ENCODE results near the gene TRPM6. TPM values are rescaled to one million over a fixed set of nuclear protein-coding genes. Genes with fewer than 3 reads are reported as not detected.

The TRPM6 gene
- total RNA-seq, 1 experiment from 2014 or later, result 0.57 TPM

- Histone ChIP-seq H2BK12ac (ENCODE audit: insufficient read length, low read depth, low read length) (no peak overlapping the region), H3K4ac (ENCODE audit: low read depth, low read length) (no peak overlapping the region), H3K4me2 (ENCODE audit: insufficient read depth, insufficient read length, low read length) (no peak overlapping the region), H4K91ac (ENCODE audit: insufficient read length, low read depth, low read length) (no peak overlapping the region), H3K56ac (ENCODE audit: insufficient read length, low read depth, low read length) (no peak overlapping the region), H3K27ac (ENCODE audit: insufficient read length, low read depth, low read length) (no peak overlapping the region), H2BK5ac (ENCODE audit: insufficient read length, low read length) (no peak overlapping the region), H2BK15ac (ENCODE audit: low read depth, low read length) (no peak overlapping the region), H3K9me3 (ENCODE audit: control insufficient read depth, low read depth, low read length) (no peaks in the 10 kb centered on the region), H4K20me1 (ENCODE audit: control insufficient read depth, insufficient read depth, insufficient read length) (no peaks in the 10 kb centered on the region), H2BK20ac (ENCODE audit: low read depth, low read length, poor library complexity, severe bottlenecking) (no peak overlapping the region), H2AK5ac (ENCODE audit: insufficient read length, low read length) (no peak overlapping the region), H4K5ac (ENCODE audit: insufficient read length, low read depth, low read length) (no peak overlapping the region), H3T11ph (ENCODE audit: low read length) (no peak overlapping the region), H3K79me1 (ENCODE audit: insufficient read depth, low read depth, low read length, poor library complexity, severe bottlenecking) (no peaks in the 10 kb centered on the region), H3K27me3 (ENCODE audit: insufficient read depth, low read length) (no peaks in the 10 kb centered on the region), H2BK120ac (ENCODE audit: low read depth, low read length, poor library complexity, severe bottlenecking) (no peak overlapping the region), H3K4me1 (ENCODE audit: insufficient read depth, low read length) (no peaks in the 10 kb centered on the region), H2AFZ (ENCODE audit: low read length) (no peak overlapping the region), H3K9ac (ENCODE audit: extremely low read depth, insufficient read length, low read length) (no peak overlapping the region), H3K18ac (ENCODE audit: insufficient read length, low read depth, low read length) (no peak overlapping the region), H3K14ac (ENCODE audit: insufficient read depth, low read length) (no peak overlapping the region), H3K23me2 (ENCODE audit: insufficient read length, low read depth, low read length, poor library complexity, severe bottlenecking) (no peaks in the 10 kb centered on the region), H3K79me2 (ENCODE audit: insufficient read depth, low read length) (no peaks in the 10 kb centered on the region), H3K23ac (ENCODE audit: insufficient read length, low read depth, low read length) (no peak overlapping the region), H4K8ac (replicated peaks; ENCODE audit: insufficient read length, low read depth, low read length) (no peak overlapping the region)
- no peak for DNase-seq
- H3K36me3 Mint-ChIP-seq (ENCODE audit: insufficient read depth in 1 of 3, low read depth in 3 of 3), result no peaks in the 10 kb centered on the region
- no peaks in the 10 kb centered on the region for H3K27me3 Mint-ChIP-seq (ENCODE audit: low read depth)
- no peaks in the 10 kb centered on the region for H3K4me1 Mint-ChIP-seq
- TF ChIP-seq CTCF (conservative IDR thresholded peaks at IDR 0.05), result no peak
- H3K4me3 Mint-ChIP-seq, result no peak overlapping the region
- no peak overlapping the region; a peak in 1 of 7 replicates for H3K27ac Mint-ChIP-seq
- WGBS (ENCODE audit: extremely low coverage, insufficient read length, low lambda C conversion rate), result no CpG with 5 or more reads among the region's 7 CpGs
- H3K9me3 Mint-ChIP-seq, result no peaks in the 10 kb centered on the region
Measured at GRCh38 chr9:74800226-74800625, 87.5 kb downstream of the TRPM6 start.

All from H9 (cell line).